Mesenchymal stem cell (in vitro differentiated cells and primary cell): ENCODE measurements around the gene REPIN1.

Experiments
- DNase-seq: peaks from one replicate; pipeline ENCODE4 v3.0.0-alpha.2; 2013
- H2AFZ ChIP-seq: one replicate; pipeline ENCODE4 v1.6.1; 2013; ENCODE audit warnings: low read depth, mild to moderate bottlenecking, control low read depth, inconsistent platforms, low read length, moderate library complexity
- H2AK5ac ChIP-seq: 2 replicates; pipeline ENCODE4 v1.6.1; 2013; ENCODE audit warnings: low read length, moderate library complexity, mild to moderate bottlenecking, inconsistent platforms; ENCODE audit not compliant: severe bottlenecking
- H2BK120ac ChIP-seq: one replicate; pipeline ENCODE4 v1.6.1; 2013; ENCODE audit warnings: low read depth, mild to moderate bottlenecking, inconsistent platforms, low read length, moderate library complexity
- H2BK12ac ChIP-seq, 2 experiments: one replicate each; pipeline ENCODE4 v1.6.1; 2013; ENCODE audit warnings: inconsistent platforms in 2 of 2, low read length in 2 of 2, mild to moderate bottlenecking in 2 of 2, moderate library complexity in 2 of 2, control low read depth in 1 of 2
- H2BK15ac ChIP-seq: one replicate; pipeline ENCODE4 v1.6.1; 2013; ENCODE audit warnings: mild to moderate bottlenecking, low read depth, inconsistent platforms; ENCODE audit not compliant: poor library complexity, severe bottlenecking
- H2BK5ac ChIP-seq: 2 replicates; pipeline ENCODE4 v1.6.1; 2013; ENCODE audit warnings: low read depth, mild to moderate bottlenecking, low read length, control low read depth, inconsistent platforms; ENCODE audit not compliant: poor library complexity, severe bottlenecking
- H3K14ac ChIP-seq, 2 experiments: one replicate each; pipeline ENCODE4 v1.6.1; 2013; ENCODE audit warnings: inconsistent platforms in 2 of 2, low read length in 2 of 2, control low read depth in 1 of 2, mild to moderate bottlenecking in 1 of 2, moderate library complexity in 1 of 2
- H3K18ac ChIP-seq, 2 experiments: one replicate each; pipeline ENCODE4 v1.6.1; 2013; ENCODE audit warnings: inconsistent platforms in 2 of 2, low read length in 2 of 2, control low read depth in 1 of 2, low read depth in 1 of 2, mild to moderate bottlenecking in 1 of 2
- H3K23ac ChIP-seq, 2 experiments: one replicate each; pipeline ENCODE4 v1.6.1; 2013; ENCODE audit warnings: inconsistent platforms in 2 of 2, low read length in 2 of 2, mild to moderate bottlenecking in 2 of 2, moderate library complexity in 2 of 2, control low read depth in 1 of 2
- H3K27ac ChIP-seq: 2 replicates; pipeline ENCODE4 v1.5.1; 2013; ENCODE audit warnings: mild to moderate bottlenecking, moderate library complexity, low read length, control low read depth, inconsistent platforms; ENCODE audit not compliant: poor library complexity, severe bottlenecking
- H3K27me3 ChIP-seq, 2 experiments: 2 replicates each; pipeline versions ENCODE4 v1.6.1 to v1.7.0; 2013; ENCODE audit warnings: low read length in 2 of 2, mild to moderate bottlenecking in 2 of 2, moderate library complexity in 2 of 2, control low read depth in 1 of 2, inconsistent platforms in 1 of 2; ENCODE audit not compliant: control insufficient read depth in 1 of 2, insufficient read depth in 1 of 2
- H3K36me3 ChIP-seq, 2 experiments: 2 replicates each; pipeline versions ENCODE4 v1.6.1 to v1.7.0; 2013; ENCODE audit warnings: low read length in 2 of 2, control low read depth in 1 of 2, inconsistent platforms in 1 of 2, low read depth in 1 of 2, mild to moderate bottlenecking in 1 of 2; ENCODE audit not compliant: insufficient read depth in 2 of 2, control insufficient read depth in 1 of 2
- H3K4ac ChIP-seq, 2 experiments: one replicate each; pipeline ENCODE4 v1.6.1; 2013; ENCODE audit warnings: inconsistent platforms in 2 of 2, low read length in 2 of 2, mild to moderate bottlenecking in 2 of 2, moderate library complexity in 2 of 2, control low read depth in 1 of 2, low read depth in 1 of 2
- H3K4me1 ChIP-seq: 2 replicates; pipeline ENCODE4 v1.6.1; 2013; ENCODE audit warnings: low read depth, low read length, control low read depth; ENCODE audit not compliant: control insufficient read depth, insufficient read depth
- H3K4me2 ChIP-seq: 2 replicates; pipeline ENCODE4 v1.6.1; 2013; ENCODE audit warnings: low read length, mild to moderate bottlenecking, inconsistent platforms; ENCODE audit not compliant: poor library complexity, severe bottlenecking
- H3K4me3 ChIP-seq, 2 experiments: 2 replicates each; pipeline versions ENCODE4 v1.5.1 to v1.7.0; 2013; ENCODE audit warnings: low read length in 2 of 2, mild to moderate bottlenecking in 2 of 2, control low read depth in 1 of 2, low read depth in 1 of 2; ENCODE audit not compliant: insufficient read depth in 1 of 2
- H3K79me1 ChIP-seq: replicated peaks from 2 replicates; pipeline ENCODE4 v1.6.1; 2013; ENCODE audit warnings: mild to moderate bottlenecking, control low read depth, low read length, inconsistent platforms; ENCODE audit not compliant: poor library complexity, severe bottlenecking
- H3K9ac ChIP-seq: 2 replicates; pipeline ENCODE4 v1.7.0; 2013; ENCODE audit warnings: mild to moderate bottlenecking, low read length, moderate library complexity
- H3K9me3 ChIP-seq: 2 replicates; pipeline ENCODE4 v1.7.0; 2013; ENCODE audit warnings: mild to moderate bottlenecking, low read length; ENCODE audit not compliant: control insufficient read depth
- H4K8ac ChIP-seq: one replicate; pipeline ENCODE4 v1.6.1; 2013; ENCODE audit warnings: inconsistent platforms, mild to moderate bottlenecking, low read length, moderate library complexity
- H4K91ac ChIP-seq: one replicate; pipeline ENCODE4 v1.6.1; 2013; ENCODE audit warnings: mild to moderate bottlenecking, low read length, inconsistent platforms
- WGBS: methylation state at CpG from one replicate; pipeline ENCODE4 v1.1.7; 2013; ENCODE audit warnings: mixed read lengths; 5-methylcytosine and 5-hydroxymethylcytosine counted together

REPIN1 gene

GRCh38 chr7:150376560-150376959, 7.9 kb downstream of the REPIN1 start:
- Histone ChIP-seq H3K9me3 (no peaks in the 10 kb centered on the region), H3K9ac (no peak overlapping the region), H2AK5ac (peak overlapping the region; percentile 98), H2BK12ac (no peak overlapping the region), H3K4me3 (no peak overlapping the region), H3K23ac (no peak overlapping the region), H2AFZ (no peak overlapping the region), H4K8ac (peak overlapping the region; percentile 56), H3K4me2 (no peak overlapping the region), H3K4ac (no peak overlapping the region), H3K27me3 (no peaks in the 10 kb centered on the region), H4K91ac (no peak overlapping the region), H3K14ac (no peak overlapping the region), H3K36me3 (peaks cover 17 to 32% of the 10 kb centered on the region in 2 experiments), H2BK15ac (peak overlapping the region; percentile 20), H3K4me1 (peaks cover 31% of the 10 kb centered on the region), H2BK5ac (no peak overlapping the region), H3K79me1 (peaks cover 52% of the 10 kb centered on the region), H3K27ac (no peak overlapping the region), H3K18ac (no peak overlapping the region), H2BK120ac (no peak overlapping the region)
- DNase-seq: no peak
- 87% methylated on average over 6 of the region's 6 CpGs for WGBS

- no peak overlapping the region for H3K4me2 ChIP-seq
- H2BK12ac ChIP-seq: no peak overlapping the region
- peak overlapping the region; percentile 75 for H3K27ac ChIP-seq
- H3K9ac ChIP-seq: no peak overlapping the region
- H4K91ac ChIP-seq: no peak overlapping the region
- peak overlapping the region; percentile 86 for H2AK5ac ChIP-seq
- no peak overlapping the region for H3K4me3 ChIP-seq
- no peak overlapping the region for H3K14ac ChIP-seq
- H2BK15ac ChIP-seq: no peak overlapping the region
- no peak overlapping the region for H2BK120ac ChIP-seq
- no peaks in the 10 kb centered on the region for H3K9me3 ChIP-seq
- DNase-seq: no peak
- peaks cover 17 to 32% of the 10 kb centered on the region in 2 experiments for H3K36me3 ChIP-seq
- no peak overlapping the region for H4K8ac ChIP-seq
- H3K79me1 ChIP-seq: peaks cover 53% of the 10 kb centered on the region
- no peaks in the 10 kb centered on the region for H3K27me3 ChIP-seq
- WGBS: 95% methylated on average over 1 of the region's 3 CpGs
- no peak overlapping the region for H2AFZ ChIP-seq
- H3K4ac ChIP-seq: no peak overlapping the region
- no peak overlapping the region for H3K23ac ChIP-seq
- H3K18ac ChIP-seq: no peak overlapping the region
- no peak overlapping the region for H2BK5ac ChIP-seq
- H3K4me1 ChIP-seq: peaks cover 28% of the 10 kb centered on the region
Observed at GRCh38 chr7:150377196-150377595, 8.6 kb downstream of the REPIN1 start.

GRCh38 chr7:150377635-150378034, 9.0 kb downstream of the REPIN1 start:
- no peaks in the 10 kb centered on the region for H3K27me3 ChIP-seq
- WGBS: 75% methylated on average over 2 of the region's 4 CpGs

GRCh38 chr7:150378115-150378852, 9.7 kb downstream of the REPIN1 start:
- Histone ChIP-seq H2BK120ac (peak overlapping the region; percentile 99), H4K8ac (peak overlapping the region; percentile 98), H3K14ac (peak overlapping the region in 1 of 2 experiments; percentile 82), H4K91ac (peak overlapping the region; percentile 96), H3K79me1 (peaks cover 50% of the 10 kb centered on the region), H2BK15ac (no peak overlapping the region), H3K4ac (peak overlapping the region; percentile 71 to 96), H3K4me2 (peak overlapping the region; percentile 85), H3K27ac (peak overlapping the region; percentile 89), H2BK5ac (peak overlapping the region; percentile 94), H3K4me3 (peak overlapping the region; percentile 81), H3K9ac (peak overlapping the region; percentile 92), H3K4me1 (peaks cover 27% of the 10 kb centered on the region), H3K9me3 (no peaks in the 10 kb centered on the region), H2BK12ac (no peak overlapping the region), H3K18ac (peak overlapping the region; percentile 95 to 99), H3K36me3 (peaks cover 14 to 27% of the 10 kb centered on the region in 2 experiments), H2AK5ac (peak overlapping the region; percentile 75), H3K23ac (no peak overlapping the region), H3K27me3 (no peaks in the 10 kb centered on the region), H2AFZ (peak overlapping the region; percentile 29)
- peak; percentile 83 for DNase-seq
- 4% methylated on average over 31 of the region's 32 CpGs for WGBS

More at GRCh38 chr7:150377635-150378034, 9.0 kb downstream of the REPIN1 start:
- DNase-seq: no peak
- Histone ChIP-seq H2BK120ac (no peak overlapping the region), H2AFZ (no peak overlapping the region), H3K27ac (peak overlapping the region; percentile 75), H3K4me2 (no peak overlapping the region), H2BK15ac (no peak overlapping the region), H3K23ac (no peak overlapping the region), H4K8ac (no peak overlapping the region), H3K14ac (no peak overlapping the region), H2BK5ac (peak overlapping the region; percentile 33), H3K4me1 (peaks cover 26% of the 10 kb centered on the region), H3K36me3 (peaks cover 17 to 32% of the 10 kb centered on the region in 2 experiments), H2AK5ac (peak overlapping the region; percentile 86), H3K9me3 (no peaks in the 10 kb centered on the region), H3K9ac (peak overlapping the region; percentile 92), H2BK12ac (no peak overlapping the region), H4K91ac (no peak overlapping the region), H3K79me1 (peaks cover 53% of the 10 kb centered on the region), H3K4ac (no peak overlapping the region), H3K4me3 (no peak overlapping the region), H3K18ac (no peak overlapping the region)
